Prostate gland (tissue), 2 donors: ENCODE data around the gene ACAP2. TPM values are rescaled to one million over a fixed set of nuclear protein-coding genes. Genes with fewer than 3 reads are reported as not detected.
"Not testable (repeated sequence)": the region's sequence is repeated elsewhere in the genome, so short reads cannot be mapped to it uniquely, and the experiment has no call there.

ENCODE experiments used
- DNase-seq: peaks from one replicate; pipeline ENCODE4 v3.0.0-alpha.2; 2019; ENCODE audit warnings: low spot score
- H3K27ac ChIP-seq, 2 donors: fragments of 200-600 bp; sonication (generic); 2 replicates each; pipeline ENCODE4 v1.5.1; 2017 to 2019
- H3K27me3 ChIP-seq: fragments of 200-600 bp; sonication (generic); replicated peaks from 2 replicates; pipeline ENCODE4 v1.5.1; 2019; ENCODE audit not compliant: insufficient read depth
- H3K36me3 ChIP-seq, 2 donors: fragments of 200-600 bp; sonication (generic); 1 replicate in 1 of 2; 2 replicates in 1 of 2; pipeline versions ENCODE4 v1.5.1 to v1.8.1; 2017 to 2019
- H3K4me1 ChIP-seq: fragments of 200-600 bp; sonication (generic); replicated peaks from 2 replicates; pipeline ENCODE4 v1.5.1; 2019
- H3K4me3 ChIP-seq, 2 donors: fragments of 200-600 bp; sonication (generic); 2 replicates each; pipeline ENCODE4 v1.5.1; 2017 to 2019
- H3K9me3 ChIP-seq: fragments of 200-600 bp; sonication (generic); 2 replicates; pipeline ENCODE4 v1.5.1; 2017
- POLR2A ChIP-seq: fragments of 450-650 bp; IDR thresholded peaks from one replicate; pipeline ENCODE4 v1.6.1; 2016; ENCODE audit warnings: antibody characterized with exemption, mild to moderate bottlenecking
- POLR2AphosphoS5 ChIP-seq: sonication (generic); formaldehyde crosslinking; IDR thresholded peaks from one replicate; pipeline ENCODE4 v1.6.1; 2017; ENCODE audit warnings: antibody characterized with exemption
- WGBS: methylation state at CpG from one replicate; pipeline ENCODE4 v1.1.5; 2018; 5-methylcytosine and 5-hydroxymethylcytosine counted together
- intact Hi-C: fragments of 100-400 bp; cut with DNase I; formaldehyde crosslinking; loops from one replicate; pipeline ENCODE4 v1.14.2; 2022
- total RNA-seq, 2 donors: library from RNA; depleted of rRNA; stranded (reverse); fragments of >200 nt; gene quantifications; one replicate each; pipeline ENCODE4 v1.1.0, GENCODE V29; 2016
- TF ChIP-seq, protein P1 (sequence below), 4 experiments: fragments of 200-600 bp in 2 of 4; fragments of 450-650 bp in 2 of 4; sonication (generic) in 2 of 4; IDR thresholded peaks; 1 replicate in 3 of 4; 2 replicates in 1 of 4; pipeline ENCODE4 v1.5.1; 2016 to 2019; ENCODE audit warnings: antibody characterized with exemption in 4 of 4, mild to moderate bottlenecking in 2 of 4, moderate library complexity in 2 of 4

The ACAP2 gene
- total RNA-seq, 2 donors from 2014 or later = 30.5 to 56.8 TPM

DNA sequence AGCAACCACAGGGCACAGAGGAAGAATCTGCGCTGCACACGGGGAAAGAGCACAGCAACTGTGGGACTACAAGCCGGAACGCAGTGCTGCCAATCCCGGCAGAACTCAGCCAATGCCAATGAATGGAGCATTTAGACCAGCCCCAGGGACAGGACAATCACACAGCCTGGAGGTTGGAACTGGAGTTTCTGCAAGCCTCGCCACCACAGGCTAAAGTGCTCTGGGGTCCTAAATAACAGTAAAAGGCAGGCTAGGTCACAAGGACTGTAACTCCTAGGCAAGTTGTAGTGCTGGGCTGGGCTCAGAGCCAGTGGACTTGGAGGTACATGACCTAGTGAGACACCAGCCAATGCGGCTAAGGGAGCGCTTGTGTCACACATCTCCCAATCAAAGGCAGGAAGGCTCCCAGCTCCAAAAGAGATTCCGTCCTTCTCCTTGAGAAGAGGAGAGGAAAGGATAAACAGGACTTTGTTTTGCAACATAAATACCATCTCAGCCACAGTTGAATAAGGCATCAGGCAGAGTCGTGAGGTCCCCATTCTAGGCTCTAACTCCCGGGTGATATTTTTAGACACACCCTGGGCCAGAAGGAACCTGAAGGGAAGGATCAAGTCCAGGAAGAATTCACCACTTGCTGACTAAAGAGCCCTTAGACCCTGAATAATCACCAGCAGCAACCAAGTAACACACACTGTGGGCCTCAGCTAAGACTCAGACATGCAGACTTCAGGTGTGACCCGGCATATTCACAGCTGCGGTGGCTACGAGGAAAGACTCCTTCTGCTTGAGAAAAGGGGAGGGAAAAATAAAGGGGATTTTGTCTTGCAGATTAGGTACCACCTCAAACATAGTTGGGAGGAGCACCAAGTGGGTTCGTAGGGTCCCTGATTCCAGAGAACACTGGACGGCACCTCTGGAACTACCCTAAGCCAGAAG lies 86.4 kb downstream of the ACAP2 start:
- TF ChIP-seq POLR2A (no peak), POLR2AphosphoS5 (no peak)
- TF ChIP-seq, protein P1, sequence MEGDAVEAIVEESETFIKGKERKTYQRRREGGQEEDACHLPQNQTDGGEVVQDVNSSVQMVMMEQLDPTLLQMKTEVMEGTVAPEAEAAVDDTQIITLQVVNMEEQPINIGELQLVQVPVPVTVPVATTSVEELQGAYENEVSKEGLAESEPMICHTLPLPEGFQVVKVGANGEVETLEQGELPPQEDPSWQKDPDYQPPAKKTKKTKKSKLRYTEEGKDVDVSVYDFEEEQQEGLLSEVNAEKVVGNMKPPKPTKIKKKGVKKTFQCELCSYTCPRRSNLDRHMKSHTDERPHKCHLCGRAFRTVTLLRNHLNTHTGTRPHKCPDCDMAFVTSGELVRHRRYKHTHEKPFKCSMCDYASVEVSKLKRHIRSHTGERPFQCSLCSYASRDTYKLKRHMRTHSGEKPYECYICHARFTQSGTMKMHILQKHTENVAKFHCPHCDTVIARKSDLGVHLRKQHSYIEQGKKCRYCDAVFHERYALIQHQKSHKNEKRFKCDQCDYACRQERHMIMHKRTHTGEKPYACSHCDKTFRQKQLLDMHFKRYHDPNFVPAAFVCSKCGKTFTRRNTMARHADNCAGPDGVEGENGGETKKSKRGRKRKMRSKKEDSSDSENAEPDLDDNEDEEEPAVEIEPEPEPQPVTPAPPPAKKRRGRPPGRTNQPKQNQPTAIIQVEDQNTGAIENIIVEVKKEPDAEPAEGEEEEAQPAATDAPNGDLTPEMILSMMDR (IDR thresholded peaks at IDR 0.05) = no peak
- no peak for DNase-seq
- Histone ChIP-seq H3K4me3 (no peak overlapping the region), H3K27me3 (no peaks in the 10 kb centered on the region), H3K36me3 (no peaks in the 10 kb centered on the region), H3K4me1 (no peaks in the 10 kb centered on the region), H3K9me3 (no peaks in the 10 kb centered on the region), H3K27ac (no peak overlapping the region)
- intact Hi-C loops = no loop called here
- WGBS = 82% methylated on average over 16 of the region's 16 CpGs

DNA sequence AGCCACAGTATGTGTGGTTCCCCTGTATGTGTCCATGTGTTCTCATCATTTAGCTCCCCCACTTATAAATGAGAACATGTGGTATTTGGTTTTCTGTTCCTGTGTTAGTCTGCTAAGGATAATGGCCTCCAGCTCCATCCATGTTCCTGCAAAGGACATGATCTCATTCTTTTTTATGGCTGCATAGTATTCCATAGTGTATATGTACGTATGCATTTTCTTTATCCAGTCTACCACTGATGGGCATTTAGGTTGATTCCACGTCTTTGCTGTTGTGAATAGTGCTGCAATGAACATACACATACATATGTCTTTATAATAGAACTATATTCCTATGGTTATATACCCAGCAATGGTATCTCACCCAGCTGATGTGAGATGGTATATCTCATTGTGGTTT lies 88.8 kb downstream of the ACAP2 start:
- H3K27me3 ChIP-seq, H3K36me3 ChIP-seq, H3K4me1 ChIP-seq, H3K9me3 ChIP-seq, H3K27ac ChIP-seq, intact Hi-C loops, H3K4me3 ChIP-seq, DNase-seq: not testable (repeated sequence)
- WGBS = 45% methylated on average over 2 of the region's 2 CpGs

DNA sequence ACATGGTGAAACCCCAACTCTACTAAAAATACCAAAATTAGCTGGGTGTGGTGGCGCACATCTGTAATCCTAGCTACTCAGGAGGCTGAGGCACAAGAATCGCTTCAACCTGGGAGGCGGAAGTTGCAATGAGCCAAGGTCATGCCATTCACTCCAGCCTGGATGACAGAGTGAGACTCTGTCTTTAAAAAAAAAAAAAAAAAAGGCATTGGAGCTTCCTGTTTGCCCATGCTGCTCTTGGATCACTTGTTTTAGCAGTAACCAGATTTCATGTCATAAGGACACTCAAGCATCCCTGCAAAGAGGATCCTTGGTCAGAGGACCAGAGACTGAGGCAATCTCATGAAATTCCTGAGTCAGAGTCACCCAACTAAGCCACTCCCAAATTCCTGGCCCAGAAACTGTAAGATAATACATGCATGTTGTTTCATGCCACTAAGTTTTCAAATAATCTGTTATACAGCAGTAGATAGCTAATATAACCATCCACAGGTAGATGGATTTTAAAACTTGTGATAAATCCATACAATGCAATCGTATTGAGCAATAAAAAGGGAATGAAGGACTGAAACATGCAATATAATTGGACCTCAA lies 89.8 kb downstream of the ACAP2 start:
- no peak overlapping the region for H3K27ac ChIP-seq
- no peak for DNase-seq
- no peaks in the 10 kb centered on the region for H3K9me3 ChIP-seq
- no peaks in the 10 kb centered on the region for H3K4me1 ChIP-seq
- H3K4me3 ChIP-seq = no peak overlapping the region
- TF ChIP-seq POLR2A = no peak
- TF ChIP-seq POLR2AphosphoS5 = no peak
- TF ChIP-seq, protein P1 (IDR thresholded peaks at IDR 0.05) = no peak
- 82% methylated on average over 4 of the region's 4 CpGs for WGBS
- no peaks in the 10 kb centered on the region for H3K27me3 ChIP-seq
- no peaks in the 10 kb centered on the region for H3K36me3 ChIP-seq
- intact Hi-C loops = no loop called here

DNA sequence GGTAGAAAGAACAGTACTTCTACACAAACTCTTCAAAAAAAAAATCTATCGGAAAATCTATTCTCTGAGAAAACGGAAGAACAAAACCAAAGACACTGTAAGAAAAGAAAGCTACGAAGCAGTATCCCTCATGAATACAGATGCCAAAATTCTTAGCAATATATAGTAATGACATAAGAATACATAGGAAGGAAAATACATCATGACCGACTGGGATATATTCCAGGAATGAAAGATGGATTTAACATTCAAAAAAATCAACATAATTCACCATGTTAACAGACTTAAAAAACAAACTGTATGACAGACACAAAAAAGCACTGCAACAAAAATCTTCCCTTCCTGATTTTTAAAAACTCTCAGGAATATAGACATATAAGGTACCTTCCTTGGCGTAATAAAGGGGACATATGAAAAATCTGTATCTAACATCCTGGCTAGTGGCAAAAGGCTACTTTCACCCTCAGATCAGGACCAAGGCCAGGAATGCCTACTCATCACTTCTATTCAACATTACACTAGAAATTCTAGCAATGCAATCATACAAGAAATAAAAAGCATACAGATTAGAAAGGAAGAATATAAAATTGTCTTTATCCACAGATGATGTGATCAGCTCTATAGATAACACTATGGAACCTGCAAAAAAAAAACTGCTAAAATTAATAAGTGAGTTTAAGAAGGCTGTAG lies 94.2 kb downstream of the ACAP2 start:
- no peak for DNase-seq
- Histone ChIP-seq H3K4me1 (no peaks in the 10 kb centered on the region), H3K9me3 (no peaks in the 10 kb centered on the region), H3K27me3 (no peaks in the 10 kb centered on the region), H3K27ac (no peak overlapping the region), H3K4me3 (no peak overlapping the region), H3K36me3 (no peaks in the 10 kb centered on the region)
- WGBS = 93% methylated on average over 5 of the region's 5 CpGs
- no peak for TF ChIP-seq POLR2AphosphoS5
- TF ChIP-seq, protein P1 (IDR thresholded peaks at IDR 0.05) = no peak
- TF ChIP-seq POLR2A = no peak
- intact Hi-C loops = no loop called here

DNA sequence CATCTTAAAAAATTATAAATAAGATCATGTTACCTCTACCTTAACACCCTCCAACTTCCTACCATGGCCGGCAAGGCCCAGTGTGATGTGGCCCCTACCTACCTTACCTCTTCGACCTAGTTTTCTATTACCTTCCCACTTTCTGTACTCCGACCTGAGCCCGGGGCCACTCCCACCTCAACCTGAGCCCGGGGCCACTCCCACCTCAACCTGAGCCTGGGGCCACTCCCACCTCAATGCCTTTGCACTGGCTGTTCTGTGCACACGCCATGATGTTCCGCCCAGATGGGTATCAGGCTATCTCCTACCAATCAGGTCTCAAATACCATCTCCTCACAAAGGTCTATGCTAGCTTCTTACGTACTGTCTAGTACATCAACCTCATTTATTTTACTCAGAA lies 105.1 kb downstream of the ACAP2 start:
- H3K9me3 ChIP-seq = no peaks in the 10 kb centered on the region
- H3K27ac ChIP-seq = no peak overlapping the region
- H3K36me3 ChIP-seq = no peaks in the 10 kb centered on the region
- TF ChIP-seq POLR2AphosphoS5 (no peak), POLR2A (no peak)
- TF ChIP-seq, protein P1 (IDR thresholded peaks at IDR 0.05) = no peak
- no peaks in the 10 kb centered on the region for H3K4me1 ChIP-seq
- 84% methylated on average over 8 of the region's 8 CpGs for WGBS
- H3K27me3 ChIP-seq = no peaks in the 10 kb centered on the region
- DNase-seq = no peak
- intact Hi-C loops = no loop called here
- no peak overlapping the region for H3K4me3 ChIP-seq
